Stimulated activated naive CD4-positive, alpha-beta T cell (primary cell): Measurements from ENCODE around the gene LINGO3.

Experiments used
- DNase-seq, 6 experiments: peaks; one replicate each; lab custom pipeline; 2025; lab: John Stamatoyannopoulos, UW

The LINGO3 gene

DNA sequence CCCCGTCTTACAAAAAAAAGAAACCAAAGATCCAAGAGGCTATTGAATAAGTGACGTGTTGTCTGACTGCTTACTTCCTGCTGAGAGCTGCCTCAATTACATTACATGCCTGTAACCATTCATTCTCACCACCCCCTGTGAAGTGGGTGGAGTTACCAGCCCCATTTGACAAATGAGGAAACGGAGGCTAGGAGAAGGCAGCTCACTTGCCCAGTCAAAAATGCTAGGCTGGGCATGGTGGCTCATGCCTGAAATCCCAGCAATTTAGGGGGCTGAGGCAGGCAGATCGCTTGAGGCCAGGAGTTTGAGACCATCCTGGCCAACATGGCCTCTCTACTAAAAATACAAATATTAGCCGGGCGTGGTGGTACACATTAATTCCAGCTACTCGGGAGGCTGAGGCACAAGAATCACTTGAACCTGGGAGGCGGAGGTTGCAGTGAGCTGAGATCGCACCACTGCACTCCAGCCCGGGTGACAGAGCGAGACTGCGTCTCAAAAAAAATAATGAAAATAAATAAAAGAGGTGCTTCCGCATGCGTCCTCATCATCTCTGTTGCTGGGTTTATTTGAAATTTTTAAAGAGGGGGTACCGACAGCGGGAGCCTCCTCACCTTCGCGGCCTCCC is 19.9 kb upstream of the LINGO3 start:
- peak in 5 of 6 experiments; percentile 15 to 61 (median 47) for DNase-seq

GRCh38 chr19:2326699-2327360 is 18.9 kb upstream of the LINGO3 start:
- no peak for DNase-seq

DNA sequence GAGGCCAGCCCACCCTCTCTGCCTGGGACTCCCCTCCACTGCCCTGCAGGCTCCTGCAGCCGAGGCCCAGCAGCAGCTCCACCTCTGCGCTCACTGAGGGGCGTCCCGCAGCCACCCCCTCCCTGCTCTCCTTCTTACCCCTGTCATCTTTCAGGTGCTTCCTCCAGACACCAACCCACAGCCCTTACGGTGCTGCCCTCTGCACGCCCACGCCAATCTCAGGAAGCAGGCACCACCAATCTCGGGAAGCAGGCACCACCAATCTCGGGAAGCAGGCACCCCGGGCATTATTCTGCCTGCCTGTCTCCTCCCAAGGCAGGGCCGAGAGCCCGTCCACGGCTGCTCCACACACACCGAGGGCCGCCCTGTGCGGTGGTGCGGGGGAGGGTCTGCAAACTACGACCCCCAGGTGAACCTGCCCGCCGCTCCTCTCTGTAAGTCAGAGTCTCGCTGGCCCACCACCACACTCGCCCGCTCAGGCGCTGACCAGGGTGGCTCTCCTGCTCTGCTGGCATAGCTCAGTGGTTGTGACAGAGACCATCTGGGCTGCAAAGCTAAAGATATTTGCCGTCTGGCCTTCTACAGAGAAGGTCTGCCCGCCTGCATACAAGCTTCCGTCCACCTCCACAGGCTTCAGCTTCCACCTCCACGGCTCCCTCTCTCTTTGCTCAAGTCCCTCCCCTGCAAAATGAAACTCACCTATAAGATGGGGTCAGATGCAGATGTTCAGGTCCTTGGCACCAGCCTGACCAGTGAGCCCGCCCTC is 17.5 kb upstream of the LINGO3 start:
- no peak for DNase-seq

GRCh38 chr19:2324220-2324948 is 16.4 kb upstream of the LINGO3 start:
- DNase-seq = no peak

GRCh38 chr19:2323707-2324106 is 15.8 kb upstream of the LINGO3 start:
- DNase-seq = no peak

GRCh38 chr19:2321565-2322283 is 13.8 kb upstream of the LINGO3 start:
- DNase-seq = no peak

DNA sequence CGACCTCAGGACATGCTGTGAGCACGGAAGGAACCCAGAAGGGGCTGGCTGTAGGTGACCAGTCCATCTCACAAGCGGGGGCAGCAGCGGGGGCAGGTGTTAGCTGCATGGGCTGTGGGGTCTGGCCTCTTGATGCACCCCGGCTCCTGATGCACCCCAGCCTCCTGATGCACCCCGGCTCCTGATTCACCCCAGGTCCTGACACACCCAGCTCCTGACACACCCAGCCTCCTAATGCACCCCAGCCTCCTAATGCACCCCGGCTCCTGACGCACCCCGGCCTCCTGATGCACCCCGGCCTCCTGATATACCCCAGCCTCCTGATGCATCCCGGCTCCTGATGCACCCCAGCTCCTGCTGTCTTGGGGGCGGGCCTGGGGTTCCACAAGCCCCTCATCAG is 13.0 kb upstream of the LINGO3 start:
- DNase-seq = no peak

GRCh38 chr19:2320049-2320448 is 12.1 kb upstream of the LINGO3 start:
- DNase-seq = no peak

DNA sequence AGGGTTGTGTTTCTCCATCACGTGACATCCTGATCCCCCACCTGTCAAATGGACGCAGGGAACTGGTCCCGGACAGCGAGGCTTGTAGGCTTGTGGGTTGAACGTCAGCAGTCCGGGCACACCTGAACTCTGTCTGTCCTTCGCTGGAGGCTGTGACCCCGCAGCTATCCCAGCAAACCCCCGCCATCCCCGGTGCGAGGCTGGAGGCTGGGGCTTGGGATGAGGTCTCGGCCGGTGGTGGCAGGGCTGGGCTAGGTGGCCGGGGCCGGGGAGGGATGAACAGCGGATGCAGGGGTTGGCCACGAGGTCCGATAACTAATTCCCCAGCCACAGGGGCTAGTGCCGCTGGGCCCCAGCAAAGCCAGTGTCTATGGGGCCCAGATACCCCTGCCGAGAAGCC is 11.6 kb upstream of the LINGO3 start:
- no peak for DNase-seq

DNA sequence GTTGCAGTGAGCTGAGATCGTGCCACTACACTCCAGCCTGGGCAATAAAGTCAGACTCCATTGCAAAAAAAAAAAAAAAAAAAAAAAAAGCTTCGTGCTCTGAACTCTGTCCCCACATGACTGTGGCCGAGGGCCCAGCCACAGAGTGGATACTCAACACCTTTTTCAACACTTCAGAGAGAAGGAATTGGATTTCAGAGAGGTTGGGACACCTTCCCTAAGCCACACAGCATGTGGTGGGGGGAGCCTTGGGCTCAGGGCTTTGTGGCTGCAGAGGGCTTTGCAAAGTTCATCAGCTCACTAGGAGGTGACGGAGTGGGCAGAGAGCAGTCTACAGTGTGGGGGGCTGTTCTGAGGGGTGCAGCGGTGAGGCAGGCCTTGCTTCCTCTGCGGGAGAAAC is 11.0 kb upstream of the LINGO3 start:
- no peak for DNase-seq

- no peak for DNase-seq
These were observed 9.8 kb upstream of the LINGO3 start for GRCh38 chr19:2317756-2318155.

GRCh38 chr19:2317300-2317699 is 9.3 kb upstream of the LINGO3 start:
- DNase-seq = no peak

DNA sequence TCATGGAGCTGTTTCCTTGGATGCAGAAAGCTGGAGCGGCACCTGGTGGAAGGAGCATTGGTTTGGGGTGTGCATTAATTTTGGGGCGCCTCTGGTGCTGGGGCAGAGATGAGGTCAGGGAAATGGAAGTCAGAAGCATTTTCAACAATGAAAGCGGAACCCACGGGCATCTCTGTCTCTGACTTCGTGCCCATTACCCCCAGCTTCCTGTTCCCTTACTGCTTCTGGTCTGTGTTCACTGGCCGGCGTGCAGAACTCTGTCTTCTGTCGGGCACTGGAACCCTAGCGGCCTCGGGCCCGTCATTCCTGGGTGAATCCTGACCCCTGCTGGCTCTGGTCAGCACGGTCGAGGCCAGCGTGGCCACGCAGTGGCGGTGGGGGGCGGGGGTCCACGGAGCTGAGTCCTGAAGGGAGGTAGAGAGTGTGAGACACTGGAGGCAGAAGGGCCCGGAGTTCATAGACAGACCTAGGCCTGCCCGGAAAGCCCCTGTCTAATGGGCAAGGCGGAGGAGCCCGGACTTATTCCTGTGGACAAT is 7.9 kb upstream of the LINGO3 start:
- peak in 1 of 6 experiments; percentile 16 for DNase-seq

- no peak for DNase-seq
These were observed 7.3 kb upstream of the LINGO3 start for GRCh38 chr19:2315121-2315817.

DNA sequence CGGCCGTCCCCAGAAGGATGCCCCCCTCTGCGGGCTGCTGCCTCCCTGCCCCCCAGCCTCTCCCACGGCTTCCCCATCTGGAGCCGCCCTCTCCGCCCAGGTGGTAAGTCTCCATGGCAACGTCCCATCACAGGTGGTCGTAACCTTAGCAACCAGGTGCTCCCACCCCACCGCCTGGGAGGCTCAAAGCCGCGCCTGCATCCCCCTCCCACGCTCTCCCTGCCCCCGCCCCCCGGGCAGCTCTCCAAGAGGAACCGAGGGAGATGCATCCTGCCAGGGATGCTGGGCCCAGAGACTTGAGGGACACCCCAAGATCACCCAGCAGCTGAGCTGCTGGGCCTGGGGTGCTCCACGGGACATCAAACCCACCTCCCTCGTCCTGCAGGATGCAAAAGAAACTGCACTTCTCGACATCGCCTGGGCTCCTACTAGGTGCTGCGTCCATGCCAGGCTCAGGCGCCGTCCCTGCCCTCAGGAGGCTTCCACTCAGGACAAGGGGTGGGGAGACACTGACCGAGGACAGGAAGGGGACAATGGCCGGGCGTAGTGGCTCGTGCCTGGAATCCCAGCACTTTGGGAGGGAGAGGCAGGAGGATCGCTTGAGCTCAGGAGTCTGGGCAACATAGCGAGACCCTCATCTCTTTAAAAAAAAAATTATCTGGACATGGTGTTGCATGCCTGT is 5.0 kb upstream of the LINGO3 start:
- no peak for DNase-seq

DNA sequence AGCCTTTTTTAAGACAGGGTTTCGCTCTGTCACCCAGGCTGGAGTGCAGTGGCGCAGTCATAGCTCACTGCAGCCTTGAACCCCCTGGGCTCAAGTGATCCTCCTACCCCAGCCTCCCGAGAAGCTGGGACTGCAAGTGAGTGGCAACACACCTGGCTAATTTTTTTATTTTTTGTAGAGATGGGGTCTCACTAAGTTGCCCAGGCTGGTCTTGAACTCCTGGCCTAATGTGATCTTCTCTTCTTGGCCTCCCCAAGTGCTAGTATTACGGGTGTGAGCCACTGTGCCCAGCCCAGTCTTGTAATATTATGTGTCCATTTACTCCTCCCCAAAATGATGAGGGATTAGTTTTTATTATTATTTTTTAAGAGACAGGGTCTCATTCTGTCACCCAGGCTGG is 3.1 kb upstream of the LINGO3 start:
- DNase-seq = no peak

GRCh38 chr19:2309734-2310362 is 1.9 kb upstream of the LINGO3 start:
- DNase-seq = no peak

DNA sequence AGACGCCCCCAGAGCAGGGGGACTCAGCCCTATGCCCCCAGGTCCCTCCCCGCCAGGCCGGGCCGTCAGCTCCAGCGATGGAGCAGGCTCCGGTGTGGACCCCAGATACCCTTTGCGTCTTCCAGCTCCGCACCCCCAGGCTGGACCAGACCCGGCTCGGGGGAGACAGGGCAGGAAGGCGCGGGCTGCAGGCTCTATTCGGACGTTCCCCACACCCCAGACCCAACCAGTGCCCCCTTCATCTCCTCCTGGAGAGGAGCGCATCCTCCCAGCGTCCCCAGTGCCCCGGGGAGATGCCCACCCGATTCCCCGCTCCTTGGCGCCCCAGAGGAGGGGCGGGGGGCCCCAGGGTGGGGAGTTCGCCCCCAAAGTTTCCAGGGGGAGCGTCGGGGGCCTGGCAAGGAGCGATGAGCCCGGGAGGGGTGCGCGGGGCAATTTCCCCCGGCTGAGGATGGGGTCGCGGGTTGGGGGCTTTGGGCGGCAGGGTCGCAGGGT is 389 bp downstream of the LINGO3 start:
- DNase-seq = no peak

- no peak for DNase-seq
These were observed 983 bp downstream of the LINGO3 start for GRCh38 chr19:2306971-2307370.
